Astrocyte (in vitro differentiated cells and primary cell): Measurements from ENCODE around the gene JAKMIP2. TPM values are rescaled to one million over a fixed set of nuclear protein-coding genes. Genes with fewer than 3 reads are reported as not detected.

Experiments used
- DNase-seq: peaks from one replicate; pipeline ENCODE4 v3.0.0-alpha.2; 2010; ENCODE audit warnings: low read depth
- FAIRE-seq: peaks from 2 replicates; lab custom pipeline; 2011; peaks lifted over from hg19 to GRCh38; lab: Jason Lieb, UNC
- H2AFZ ChIP-seq: 2 replicates; pipeline ENCODE4 v1.6.0; 2012; ENCODE audit warnings: low read depth, low read length, inconsistent platforms
- H3K27ac ChIP-seq: 2 replicates; pipeline ENCODE4 v1.5.1; 2011; ENCODE audit warnings: low read depth, low read length, inconsistent platforms
- H3K27me3 ChIP-seq: 2 replicates; pipeline ENCODE4 v1.6.0; 2011; ENCODE audit warnings: low read length, inconsistent platforms; ENCODE audit not compliant: insufficient read depth
- H3K36me3 ChIP-seq: 2 replicates; pipeline ENCODE4 v1.5.1; 2011; ENCODE audit warnings: low read length, inconsistent platforms; ENCODE audit not compliant: insufficient read depth
- H3K4me1 ChIP-seq: 2 replicates; pipeline ENCODE4 v1.5.1; 2011; ENCODE audit warnings: low read length, inconsistent platforms; ENCODE audit not compliant: insufficient read depth
- H3K4me2 ChIP-seq: 2 replicates; pipeline ENCODE4 v1.6.0; 2012; ENCODE audit warnings: low read length, inconsistent platforms
- H3K4me3 ChIP-seq: 2 replicates; pipeline ENCODE4 v1.5.1; 2011; ENCODE audit warnings: low read depth, mild to moderate bottlenecking, low read length, inconsistent platforms; ENCODE audit not compliant: insufficient read depth
- H3K79me2 ChIP-seq: 2 replicates; pipeline ENCODE4 v1.6.0; 2012; ENCODE audit warnings: mild to moderate bottlenecking, low read length, inconsistent platforms; ENCODE audit not compliant: insufficient read depth
- H3K9ac ChIP-seq: 2 replicates; pipeline ENCODE4 v1.6.0; 2012; ENCODE audit warnings: mild to moderate bottlenecking, low read length, inconsistent platforms
- H3K9me3 ChIP-seq: 2 replicates; pipeline ENCODE4 v1.5.1; 2012; ENCODE audit warnings: low read depth, mild to moderate bottlenecking, low read length, inconsistent platforms; ENCODE audit not compliant: insufficient read depth
- H4K20me1 ChIP-seq: 2 replicates; pipeline ENCODE4 v1.6.0; 2012; ENCODE audit warnings: low read length, inconsistent platforms; ENCODE audit not compliant: insufficient read depth
- H3K27ac Mint-ChIP-seq: one replicate; pipeline ENCODE4 v1.8.0; 2021; ENCODE audit warnings: mild to moderate bottlenecking, mixed read lengths; ENCODE audit not compliant: unreplicated experiment
- H3K27me3 Mint-ChIP-seq: one replicate; pipeline ENCODE4 v1.8.0; 2021; ENCODE audit warnings: low read depth, mixed read lengths; ENCODE audit not compliant: unreplicated experiment
- H3K36me3 Mint-ChIP-seq: one replicate; pipeline ENCODE4 v1.8.0; 2021; ENCODE audit warnings: low read depth, mixed read lengths; ENCODE audit not compliant: unreplicated experiment
- H3K4me1 Mint-ChIP-seq: one replicate; pipeline ENCODE4 v1.8.0; 2021; ENCODE audit warnings: low read depth, mixed read lengths; ENCODE audit not compliant: unreplicated experiment
- H3K4me3 Mint-ChIP-seq: one replicate; pipeline ENCODE4 v1.8.0; 2021; ENCODE audit warnings: mild to moderate bottlenecking, moderate library complexity, mixed read lengths; ENCODE audit not compliant: unreplicated experiment
- H3K9me3 Mint-ChIP-seq: one replicate; pipeline ENCODE4 v1.8.0; 2021; ENCODE audit warnings: mild to moderate bottlenecking, mixed read lengths; ENCODE audit not compliant: unreplicated experiment
- CTCF ChIP-seq: IDR thresholded peaks from 2 replicates; pipeline ENCODE4 v1.5.1; 2011; ENCODE audit warnings: low read depth, mild to moderate bottlenecking, inconsistent platforms, low read length, moderate library complexity; ENCODE audit not compliant: insufficient read depth
- EZH2 ChIP-seq: IDR thresholded peaks from 2 replicates; pipeline ENCODE4 v1.6.1; 2012; ENCODE audit warnings: mild to moderate bottlenecking, low read length, inconsistent platforms; ENCODE audit not compliant: insufficient read depth
- total RNA-seq: library from RNA; stranded (reverse); gene quantifications from 2 replicates; pipeline ENCODE4 v1.2.1, GENCODE V29; 2021

The JAKMIP2 gene
- total RNA-seq, 1 donor from 2014 or later = 15.1 TPM

- H4K20me1 ChIP-seq = no peaks in the 10 kb centered on the region
- H3K27ac ChIP-seq = no peak overlapping the region
- H3K9ac ChIP-seq = no peak overlapping the region
- H3K4me2 ChIP-seq = no peak overlapping the region
- H3K9me3 ChIP-seq = no peaks in the 10 kb centered on the region
- Mint-ChIP-seq H3K36me3 (peaks cover 8% of the 10 kb centered on the region), H3K9me3 (no peaks in the 10 kb centered on the region), H3K4me1 (no peaks in the 10 kb centered on the region), H3K27ac (no peak overlapping the region), H3K4me3 (no peak overlapping the region), H3K27me3 (no peaks in the 10 kb centered on the region)
- no peak overlapping the region for H3K4me3 ChIP-seq
- FAIRE-seq (no peak), DNase-seq (no peak)
- no peaks in the 10 kb centered on the region for H3K27me3 ChIP-seq
- H3K36me3 ChIP-seq = no peaks in the 10 kb centered on the region
- TF ChIP-seq CTCF = no peak
- TF ChIP-seq EZH2 = no peak
- H2AFZ ChIP-seq = no peak overlapping the region
- H3K79me2 ChIP-seq = no peaks in the 10 kb centered on the region
- no peaks in the 10 kb centered on the region for H3K4me1 ChIP-seq
Observed at GRCh38 chr5:147673266-147673665, 109.3 kb downstream of the JAKMIP2 start.

- no peak for DNase-seq
- Histone ChIP-seq H3K27ac (no peak overlapping the region), H3K4me2 (no peak overlapping the region), H3K36me3 (no peaks in the 10 kb centered on the region), H4K20me1 (no peaks in the 10 kb centered on the region), H2AFZ (no peak overlapping the region), H3K4me3 (no peak overlapping the region), H3K27me3 (no peaks in the 10 kb centered on the region), H3K9ac (no peak overlapping the region), H3K79me2 (no peaks in the 10 kb centered on the region), H3K4me1 (no peaks in the 10 kb centered on the region), H3K9me3 (no peaks in the 10 kb centered on the region)
- Mint-ChIP-seq H3K4me3 (no peak overlapping the region), H3K4me1 (no peaks in the 10 kb centered on the region), H3K36me3 (peaks cover 11% of the 10 kb centered on the region), H3K27me3 (no peaks in the 10 kb centered on the region), H3K27ac (no peak overlapping the region), H3K9me3 (no peaks in the 10 kb centered on the region)
- TF ChIP-seq EZH2 (no peak), CTCF (no peak)
- no peak for FAIRE-seq
Observed at GRCh38 chr5:147671365-147671764, 111.2 kb downstream of the JAKMIP2 start.

- Mint-ChIP-seq H3K36me3 (peaks cover 11% of the 10 kb centered on the region), H3K4me3 (no peak overlapping the region), H3K27me3 (no peaks in the 10 kb centered on the region), H3K27ac (no peak overlapping the region), H3K4me1 (no peaks in the 10 kb centered on the region), H3K9me3 (no peaks in the 10 kb centered on the region)
- no peaks in the 10 kb centered on the region for H4K20me1 ChIP-seq
- no peak for FAIRE-seq
- H3K79me2 ChIP-seq = no peaks in the 10 kb centered on the region
- no peak overlapping the region for H3K4me2 ChIP-seq
- H2AFZ ChIP-seq = no peak overlapping the region
- H3K27me3 ChIP-seq = no peaks in the 10 kb centered on the region
- H3K36me3 ChIP-seq = no peaks in the 10 kb centered on the region
- DNase-seq = no peak
- no peaks in the 10 kb centered on the region for H3K9me3 ChIP-seq
- TF ChIP-seq CTCF (no peak), EZH2 (no peak)
- H3K27ac ChIP-seq = no peak overlapping the region
- H3K4me1 ChIP-seq = no peaks in the 10 kb centered on the region
- H3K9ac ChIP-seq = no peak overlapping the region
- no peak overlapping the region for H3K4me3 ChIP-seq
Observed at GRCh38 chr5:147670815-147671214, 111.7 kb downstream of the JAKMIP2 start.
